HEK293 (cell line): ENCODE results near the gene RGS14.

Source experiments
- KLF1 ChIP-seq: fragments of 450-650 bp; formaldehyde crosslinking; IDR thresholded peaks from 2 replicates; pipeline ENCODE4 v1.5.1; 2016; ENCODE audit warnings: missing biosample characterization, missing genetic modification characterization
- ZBTB7A ChIP-seq: fragments of 450-650 bp; formaldehyde crosslinking; IDR thresholded peaks from 2 replicates; pipeline ENCODE4 v1.5.1; 2016; ENCODE audit warnings: low read depth, missing biosample characterization, missing genetic modification characterization
- ZNF174 ChIP-seq: fragments of 450-650 bp; formaldehyde crosslinking; IDR thresholded peaks from 2 replicates; pipeline ENCODE4 v1.5.0; 2017; ENCODE audit warnings: missing biosample characterization, mild to moderate bottlenecking, missing genetic modification characterization
- ZNF19 ChIP-seq: fragments of 450-650 bp; formaldehyde crosslinking; IDR thresholded peaks from 2 replicates; pipeline ENCODE4; 2016; ENCODE audit warnings: missing biosample characterization, missing genetic modification characterization, low read depth
- ZNF266 ChIP-seq: fragments of 450-650 bp; formaldehyde crosslinking; IDR thresholded peaks from 2 replicates; pipeline ENCODE4 v1.5.1; 2016; ENCODE audit warnings: missing biosample characterization, missing genetic modification characterization, low read depth
- ZNF701 ChIP-seq: fragments of 450-650 bp; formaldehyde crosslinking; IDR thresholded peaks from 2 replicates; pipeline ENCODE4 v1.5.1; 2016; ENCODE audit warnings: missing biosample characterization, missing genetic modification characterization
- ZSCAN23 ChIP-seq: fragments of 450-650 bp; formaldehyde crosslinking; IDR thresholded peaks from 2 replicates; pipeline ENCODE4 v1.5.1; 2016; ENCODE audit warnings: missing biosample characterization, missing genetic modification characterization
- TF ChIP-seq, protein P1 (sequence below): fragments of 450-650 bp; formaldehyde crosslinking; IDR thresholded peaks from 2 replicates; pipeline ENCODE4 v1.5.1; 2016; ENCODE audit warnings: missing biosample characterization, missing genetic modification characterization
- TF ChIP-seq, protein P2 (sequence below): fragments of 450-650 bp; formaldehyde crosslinking; IDR thresholded peaks from 2 replicates; pipeline ENCODE4 v1.5.1; 2016; ENCODE audit warnings: missing biosample characterization, missing genetic modification characterization
- TF ChIP-seq, protein P3 (sequence below): fragments of 450-650 bp; formaldehyde crosslinking; IDR thresholded peaks from 2 replicates; pipeline ENCODE4 v1.5.1; 2016; ENCODE audit warnings: missing biosample characterization, missing genetic modification characterization
- TF ChIP-seq, protein P4 (sequence below): fragments of 450-650 bp; formaldehyde crosslinking; IDR thresholded peaks from 2 replicates; pipeline ENCODE4 v1.5.1; 2017; ENCODE audit warnings: missing biosample characterization, missing genetic modification characterization
- TF ChIP-seq, protein P5 (sequence below): fragments of 450-650 bp; formaldehyde crosslinking; IDR thresholded peaks from 2 replicates; pipeline ENCODE4 v1.5.1; 2016; ENCODE audit warnings: missing biosample characterization, missing genetic modification characterization

DNA sequence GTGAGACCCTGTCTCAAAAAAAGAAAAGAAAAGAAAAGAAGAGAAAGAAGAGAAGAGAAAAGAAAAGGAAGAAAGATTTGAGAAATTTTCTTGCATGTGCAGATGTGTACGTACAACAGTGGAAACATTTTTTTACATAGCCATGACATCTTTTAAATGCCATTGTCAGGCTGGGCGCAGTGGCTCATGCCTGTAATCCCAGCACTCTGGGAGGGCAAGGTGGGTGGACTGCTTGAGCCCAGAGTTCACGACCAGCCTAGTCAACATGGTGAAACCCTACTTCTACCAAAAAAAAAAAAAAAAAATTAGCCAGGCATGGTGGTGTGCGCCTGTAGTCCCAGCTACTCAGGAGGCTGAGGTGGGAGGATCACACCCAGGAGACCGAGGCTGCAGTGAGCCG lies 12.8 kb upstream of the RGS14 start:
- TF ChIP-seq, protein P1, sequence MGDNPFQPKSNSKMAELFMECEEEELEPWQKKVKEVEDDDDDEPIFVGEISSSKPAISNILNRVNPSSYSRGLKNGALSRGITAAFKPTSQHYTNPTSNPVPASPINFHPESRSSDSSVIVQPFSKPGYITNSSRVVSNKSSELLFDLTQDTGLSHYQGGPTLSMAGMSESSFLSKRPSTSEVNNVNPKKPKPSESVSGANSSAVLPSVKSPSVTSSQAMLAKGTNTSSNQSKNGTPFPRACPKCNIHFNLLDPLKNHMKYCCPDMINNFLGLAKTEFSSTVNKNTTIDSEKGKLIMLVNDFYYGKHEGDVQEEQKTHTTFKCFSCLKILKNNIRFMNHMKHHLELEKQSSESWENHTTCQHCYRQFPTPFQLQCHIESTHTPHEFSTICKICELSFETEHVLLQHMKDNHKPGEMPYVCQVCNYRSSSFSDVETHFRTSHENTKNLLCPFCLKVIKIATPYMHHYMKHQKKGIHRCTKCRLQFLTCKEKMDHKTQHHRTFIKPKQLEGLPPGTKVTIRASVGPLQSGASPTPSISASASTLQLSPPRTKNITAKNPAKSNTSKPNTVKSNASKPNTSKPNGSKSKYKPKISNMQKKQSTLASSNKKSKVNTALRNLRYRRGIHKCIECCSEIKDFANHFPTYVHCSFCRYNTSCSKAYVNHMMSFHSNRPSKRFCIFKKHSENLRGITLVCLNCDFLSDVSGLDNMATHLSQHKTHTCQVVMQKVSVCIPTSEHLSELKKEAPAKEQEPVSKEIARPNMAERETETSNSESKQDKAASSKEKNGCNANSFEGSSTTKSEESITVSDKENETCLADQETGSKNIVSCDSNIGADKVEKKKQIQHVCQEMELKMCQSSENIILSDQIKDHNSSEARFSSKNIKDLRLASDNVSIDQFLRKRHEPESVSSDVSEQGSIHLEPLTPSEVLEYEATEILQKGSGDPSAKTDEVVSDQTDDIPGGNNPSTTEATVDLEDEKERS (tag by site-specific recombination), result no peak
- TF ChIP-seq ZNF266 (tag by site-specific recombination) (no peak), ZNF19 (tag by site-specific recombination) (no peak), KLF1 (tag by site-specific recombination) (no peak), ZNF701 (tag by site-specific recombination) (no peak), ZSCAN23 (tag by site-specific recombination) (no peak), ZNF174 (tag by site-specific recombination) (no peak), ZBTB7A (tag by site-specific recombination) (no peak)
- TF ChIP-seq, protein P2, sequence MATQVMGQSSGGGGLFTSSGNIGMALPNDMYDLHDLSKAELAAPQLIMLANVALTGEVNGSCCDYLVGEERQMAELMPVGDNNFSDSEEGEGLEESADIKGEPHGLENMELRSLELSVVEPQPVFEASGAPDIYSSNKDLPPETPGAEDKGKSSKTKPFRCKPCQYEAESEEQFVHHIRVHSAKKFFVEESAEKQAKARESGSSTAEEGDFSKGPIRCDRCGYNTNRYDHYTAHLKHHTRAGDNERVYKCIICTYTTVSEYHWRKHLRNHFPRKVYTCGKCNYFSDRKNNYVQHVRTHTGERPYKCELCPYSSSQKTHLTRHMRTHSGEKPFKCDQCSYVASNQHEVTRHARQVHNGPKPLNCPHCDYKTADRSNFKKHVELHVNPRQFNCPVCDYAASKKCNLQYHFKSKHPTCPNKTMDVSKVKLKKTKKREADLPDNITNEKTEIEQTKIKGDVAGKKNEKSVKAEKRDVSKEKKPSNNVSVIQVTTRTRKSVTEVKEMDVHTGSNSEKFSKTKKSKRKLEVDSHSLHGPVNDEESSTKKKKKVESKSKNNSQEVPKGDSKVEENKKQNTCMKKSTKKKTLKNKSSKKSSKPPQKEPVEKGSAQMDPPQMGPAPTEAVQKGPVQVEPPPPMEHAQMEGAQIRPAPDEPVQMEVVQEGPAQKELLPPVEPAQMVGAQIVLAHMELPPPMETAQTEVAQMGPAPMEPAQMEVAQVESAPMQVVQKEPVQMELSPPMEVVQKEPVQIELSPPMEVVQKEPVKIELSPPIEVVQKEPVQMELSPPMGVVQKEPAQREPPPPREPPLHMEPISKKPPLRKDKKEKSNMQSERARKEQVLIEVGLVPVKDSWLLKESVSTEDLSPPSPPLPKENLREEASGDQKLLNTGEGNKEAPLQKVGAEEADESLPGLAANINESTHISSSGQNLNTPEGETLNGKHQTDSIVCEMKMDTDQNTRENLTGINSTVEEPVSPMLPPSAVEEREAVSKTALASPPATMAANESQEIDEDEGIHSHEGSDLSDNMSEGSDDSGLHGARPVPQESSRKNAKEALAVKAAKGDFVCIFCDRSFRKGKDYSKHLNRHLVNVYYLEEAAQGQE, result no peak
- TF ChIP-seq, protein P3, sequence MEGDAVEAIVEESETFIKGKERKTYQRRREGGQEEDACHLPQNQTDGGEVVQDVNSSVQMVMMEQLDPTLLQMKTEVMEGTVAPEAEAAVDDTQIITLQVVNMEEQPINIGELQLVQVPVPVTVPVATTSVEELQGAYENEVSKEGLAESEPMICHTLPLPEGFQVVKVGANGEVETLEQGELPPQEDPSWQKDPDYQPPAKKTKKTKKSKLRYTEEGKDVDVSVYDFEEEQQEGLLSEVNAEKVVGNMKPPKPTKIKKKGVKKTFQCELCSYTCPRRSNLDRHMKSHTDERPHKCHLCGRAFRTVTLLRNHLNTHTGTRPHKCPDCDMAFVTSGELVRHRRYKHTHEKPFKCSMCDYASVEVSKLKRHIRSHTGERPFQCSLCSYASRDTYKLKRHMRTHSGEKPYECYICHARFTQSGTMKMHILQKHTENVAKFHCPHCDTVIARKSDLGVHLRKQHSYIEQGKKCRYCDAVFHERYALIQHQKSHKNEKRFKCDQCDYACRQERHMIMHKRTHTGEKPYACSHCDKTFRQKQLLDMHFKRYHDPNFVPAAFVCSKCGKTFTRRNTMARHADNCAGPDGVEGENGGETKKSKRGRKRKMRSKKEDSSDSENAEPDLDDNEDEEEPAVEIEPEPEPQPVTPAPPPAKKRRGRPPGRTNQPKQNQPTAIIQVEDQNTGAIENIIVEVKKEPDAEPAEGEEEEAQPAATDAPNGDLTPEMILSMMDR, result no peak
- TF ChIP-seq, protein P4, sequence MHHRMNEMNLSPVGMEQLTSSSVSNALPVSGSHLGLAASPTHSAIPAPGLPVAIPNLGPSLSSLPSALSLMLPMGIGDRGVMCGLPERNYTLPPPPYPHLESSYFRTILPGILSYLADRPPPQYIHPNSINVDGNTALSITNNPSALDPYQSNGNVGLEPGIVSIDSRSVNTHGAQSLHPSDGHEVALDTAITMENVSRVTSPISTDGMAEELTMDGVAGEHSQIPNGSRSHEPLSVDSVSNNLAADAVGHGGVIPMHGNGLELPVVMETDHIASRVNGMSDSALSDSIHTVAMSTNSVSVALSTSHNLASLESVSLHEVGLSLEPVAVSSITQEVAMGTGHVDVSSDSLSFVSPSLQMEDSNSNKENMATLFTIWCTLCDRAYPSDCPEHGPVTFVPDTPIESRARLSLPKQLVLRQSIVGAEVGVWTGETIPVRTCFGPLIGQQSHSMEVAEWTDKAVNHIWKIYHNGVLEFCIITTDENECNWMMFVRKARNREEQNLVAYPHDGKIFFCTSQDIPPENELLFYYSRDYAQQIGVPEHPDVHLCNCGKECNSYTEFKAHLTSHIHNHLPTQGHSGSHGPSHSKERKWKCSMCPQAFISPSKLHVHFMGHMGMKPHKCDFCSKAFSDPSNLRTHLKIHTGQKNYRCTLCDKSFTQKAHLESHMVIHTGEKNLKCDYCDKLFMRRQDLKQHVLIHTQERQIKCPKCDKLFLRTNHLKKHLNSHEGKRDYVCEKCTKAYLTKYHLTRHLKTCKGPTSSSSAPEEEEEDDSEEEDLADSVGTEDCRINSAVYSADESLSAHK (tag by site-specific recombination), result no peak
- TF ChIP-seq, protein P5, sequence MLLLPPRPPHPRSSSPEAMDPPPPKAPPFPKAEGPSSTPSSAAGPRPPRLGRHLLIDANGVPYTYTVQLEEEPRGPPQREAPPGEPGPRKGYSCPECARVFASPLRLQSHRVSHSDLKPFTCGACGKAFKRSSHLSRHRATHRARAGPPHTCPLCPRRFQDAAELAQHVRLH, result no peak
